Peyer's patch (tissue), 4 donors: ENCODE results near the gene HOMEZ.
A peak's percentile ranks its signal among the peaks of the same experiment; 100 is the strongest.

ENCODE experiments used
- POLR2A ChIP-seq, 2 donors: fragments of 450-650 bp; IDR thresholded peaks; one replicate each; pipeline ENCODE4 v1.5.1; 2017; ENCODE audit warnings: antibody characterized with exemption in 2 of 2, mild to moderate bottlenecking in 2 of 2, moderate library complexity in 2 of 2
- TF ChIP-seq, protein P1 (sequence below), 6 experiments: fragments of 450-650 bp in 4 of 6; fragments of 200-600 bp in 2 of 6; sonication (generic) in 1 of 6; IDR thresholded peaks; one replicate each; pipeline ENCODE4 v1.5.1; 2017 to 2019; ENCODE audit warnings: antibody characterized with exemption in 6 of 6, mild to moderate bottlenecking in 3 of 6, moderate library complexity in 1 of 6

DNA sequence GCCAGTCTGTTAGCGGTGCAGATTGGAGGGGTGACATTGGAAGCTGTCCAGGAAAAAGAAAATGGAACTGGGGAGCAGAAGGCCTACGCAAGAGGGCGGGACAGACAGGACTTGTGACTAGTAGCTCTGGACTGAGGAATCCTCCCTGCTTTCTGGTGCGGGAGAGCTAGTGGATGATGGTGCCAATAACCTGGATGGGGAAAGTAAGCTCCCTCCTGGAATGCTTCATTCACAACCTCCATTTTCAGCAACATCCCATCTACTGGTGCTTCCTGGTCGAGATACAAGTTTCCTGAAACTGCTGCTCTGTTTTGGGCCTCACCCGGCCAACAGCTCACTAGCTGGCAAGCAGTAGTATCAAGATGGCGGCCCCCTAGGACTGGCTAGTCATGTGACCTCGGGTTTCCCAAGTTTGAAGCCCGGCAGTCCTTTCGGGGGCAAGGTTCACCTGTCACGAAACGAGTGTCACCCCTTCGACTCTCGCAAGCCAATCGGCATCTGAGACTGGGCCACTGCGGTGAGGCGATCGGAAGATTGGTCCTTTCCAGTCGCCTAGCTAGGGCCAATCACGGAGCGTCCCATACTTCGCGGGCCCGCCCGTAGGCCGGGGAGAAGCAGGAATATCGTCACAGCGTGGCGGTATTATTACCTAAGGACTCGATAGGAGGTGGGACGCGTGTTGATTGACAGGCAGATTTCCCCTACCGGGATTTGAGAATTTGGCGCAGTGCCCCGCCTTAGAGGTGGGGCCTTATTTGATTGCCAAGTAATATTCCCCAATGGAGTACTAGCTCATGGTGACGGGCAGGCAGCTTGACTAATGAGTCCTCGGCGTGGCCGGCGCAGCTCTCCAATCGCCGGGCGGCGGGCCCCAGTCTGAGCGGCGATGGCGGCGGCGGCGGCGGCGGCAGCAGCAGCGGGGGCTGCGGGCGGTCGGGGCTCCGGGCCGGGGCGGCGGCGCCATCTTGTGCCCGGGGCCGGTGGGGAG, 34.9 kb upstream of the HOMEZ start, which contains the start of gene PABPN1:
- TF ChIP-seq, protein P1, sequence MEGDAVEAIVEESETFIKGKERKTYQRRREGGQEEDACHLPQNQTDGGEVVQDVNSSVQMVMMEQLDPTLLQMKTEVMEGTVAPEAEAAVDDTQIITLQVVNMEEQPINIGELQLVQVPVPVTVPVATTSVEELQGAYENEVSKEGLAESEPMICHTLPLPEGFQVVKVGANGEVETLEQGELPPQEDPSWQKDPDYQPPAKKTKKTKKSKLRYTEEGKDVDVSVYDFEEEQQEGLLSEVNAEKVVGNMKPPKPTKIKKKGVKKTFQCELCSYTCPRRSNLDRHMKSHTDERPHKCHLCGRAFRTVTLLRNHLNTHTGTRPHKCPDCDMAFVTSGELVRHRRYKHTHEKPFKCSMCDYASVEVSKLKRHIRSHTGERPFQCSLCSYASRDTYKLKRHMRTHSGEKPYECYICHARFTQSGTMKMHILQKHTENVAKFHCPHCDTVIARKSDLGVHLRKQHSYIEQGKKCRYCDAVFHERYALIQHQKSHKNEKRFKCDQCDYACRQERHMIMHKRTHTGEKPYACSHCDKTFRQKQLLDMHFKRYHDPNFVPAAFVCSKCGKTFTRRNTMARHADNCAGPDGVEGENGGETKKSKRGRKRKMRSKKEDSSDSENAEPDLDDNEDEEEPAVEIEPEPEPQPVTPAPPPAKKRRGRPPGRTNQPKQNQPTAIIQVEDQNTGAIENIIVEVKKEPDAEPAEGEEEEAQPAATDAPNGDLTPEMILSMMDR (IDR thresholded peaks at IDR 0.05), result peak in 1 of 6 experiments; percentile 2
- TF ChIP-seq POLR2A (IDR thresholded peaks at IDR 0.05), result peak; percentile 35 to 36
